Measurements from ENCODE around the gene TRA2A. TPM values are rescaled to one million over a fixed set of nuclear protein-coding genes. Genes with fewer than 3 reads are reported as not detected.
A peak's percentile ranks its signal among the peaks of the same experiment; 100 is the strongest.

TRA2A gene
- total RNA-seq, 4 donors from 2014 or later, result 12.6 to 50.0 (median 27.1) TPM

DNA sequence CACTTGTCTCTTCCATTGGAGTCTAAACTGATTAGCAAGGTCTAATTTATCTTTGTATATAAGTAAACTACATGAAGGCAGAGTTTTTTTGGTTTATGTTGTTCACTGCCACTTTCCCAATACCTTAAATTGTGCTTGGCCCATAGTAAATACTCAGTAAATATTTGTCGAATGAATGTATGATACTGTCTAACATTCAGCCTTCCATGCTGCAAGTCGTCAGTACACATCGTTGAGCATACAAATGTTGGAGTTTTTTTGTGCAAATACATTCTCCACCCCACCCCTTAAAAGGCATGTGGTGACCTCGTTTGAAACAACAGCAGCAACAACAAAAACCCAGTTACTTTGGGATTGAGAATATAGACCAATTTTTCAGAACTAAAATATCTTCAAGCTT is 44.1 kb downstream of the TRA2A start:
- no peak for ATAC-seq
- no peaks in the 10 kb centered on the region for H3K27me3 ChIP-seq
- H3K9me3 ChIP-seq, result no peaks in the 10 kb centered on the region
- H3K4me1 ChIP-seq, result peaks cover 0 to 6% (median 0%) of the 10 kb centered on the region in 3 donors
- TF ChIP-seq POLR2AphosphoS5 (IDR thresholded peaks at IDR 0.05), result no peak
- TF ChIP-seq, protein P1, sequence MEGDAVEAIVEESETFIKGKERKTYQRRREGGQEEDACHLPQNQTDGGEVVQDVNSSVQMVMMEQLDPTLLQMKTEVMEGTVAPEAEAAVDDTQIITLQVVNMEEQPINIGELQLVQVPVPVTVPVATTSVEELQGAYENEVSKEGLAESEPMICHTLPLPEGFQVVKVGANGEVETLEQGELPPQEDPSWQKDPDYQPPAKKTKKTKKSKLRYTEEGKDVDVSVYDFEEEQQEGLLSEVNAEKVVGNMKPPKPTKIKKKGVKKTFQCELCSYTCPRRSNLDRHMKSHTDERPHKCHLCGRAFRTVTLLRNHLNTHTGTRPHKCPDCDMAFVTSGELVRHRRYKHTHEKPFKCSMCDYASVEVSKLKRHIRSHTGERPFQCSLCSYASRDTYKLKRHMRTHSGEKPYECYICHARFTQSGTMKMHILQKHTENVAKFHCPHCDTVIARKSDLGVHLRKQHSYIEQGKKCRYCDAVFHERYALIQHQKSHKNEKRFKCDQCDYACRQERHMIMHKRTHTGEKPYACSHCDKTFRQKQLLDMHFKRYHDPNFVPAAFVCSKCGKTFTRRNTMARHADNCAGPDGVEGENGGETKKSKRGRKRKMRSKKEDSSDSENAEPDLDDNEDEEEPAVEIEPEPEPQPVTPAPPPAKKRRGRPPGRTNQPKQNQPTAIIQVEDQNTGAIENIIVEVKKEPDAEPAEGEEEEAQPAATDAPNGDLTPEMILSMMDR (IDR thresholded peaks at IDR 0.05), result no peak
- H3K4me3 ChIP-seq, result no peak overlapping the region
- WGBS, 2 donors (ENCODE audit: low coverage in 1 of 2), result 51 to 58% methylated on average over 4 of the region's 4 CpGs
- no peak overlapping the region for H3K27ac ChIP-seq
- H3K36me3 ChIP-seq, result peaks cover 0 to 3% of the 10 kb centered on the region in 2 donors

DNA sequence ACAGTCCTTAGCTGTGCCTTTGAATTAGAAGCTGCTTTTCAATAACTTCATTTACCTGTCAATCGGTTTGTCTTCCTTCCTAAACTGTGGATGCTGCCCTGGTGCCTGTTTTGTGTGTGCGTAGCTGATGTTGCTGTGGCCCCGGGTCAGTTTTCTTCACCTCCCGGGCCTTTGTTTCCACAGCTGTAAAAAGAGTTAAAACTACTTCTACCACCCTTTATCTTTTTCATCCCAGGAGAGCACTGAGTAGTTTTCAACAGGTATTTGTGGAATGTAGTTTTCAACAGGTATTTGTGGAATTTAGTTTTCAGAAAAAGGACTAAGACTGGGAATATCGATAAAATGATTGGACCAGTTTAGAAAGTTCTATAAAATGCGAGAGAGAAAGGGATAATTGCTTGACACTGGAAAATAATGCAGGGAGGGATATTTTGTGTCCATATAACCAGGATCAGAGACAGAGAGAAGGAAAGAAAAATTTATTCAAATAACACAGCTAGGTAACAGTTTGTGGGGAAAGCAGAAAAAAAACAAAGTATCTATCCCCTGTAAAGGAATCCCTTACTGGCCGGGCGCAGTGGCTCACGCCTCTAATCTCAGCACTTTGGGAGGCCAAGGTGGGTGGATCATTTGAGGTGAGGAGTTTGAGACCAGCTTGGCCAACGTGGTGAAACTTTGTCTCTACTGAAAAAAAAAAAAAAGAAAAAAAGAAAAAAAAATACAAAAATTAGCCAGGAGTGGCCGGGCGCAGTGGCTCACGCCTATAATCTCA is 45.6 kb downstream of the TRA2A start:
- Histone ChIP-seq H3K36me3 (peaks cover 0 to 3% of the 10 kb centered on the region in 2 donors), H3K4me1 (peaks cover 0 to 6% (median 0%) of the 10 kb centered on the region in 3 donors), H3K4me3 (no peak overlapping the region), H3K9me3 (no peaks in the 10 kb centered on the region), H3K27me3 (peaks cover 4% of the 10 kb centered on the region), H3K27ac (no peak overlapping the region)
- no peak for ATAC-seq
- WGBS, 2 donors (ENCODE audit: low coverage in 1 of 2), result 72 to 92% methylated on average over 6 to 13 of the region's 13 CpGs
- TF ChIP-seq POLR2A (IDR thresholded peaks at IDR 0.05) (no peak), EP300 (IDR thresholded peaks at IDR 0.05) (no peak), POLR2AphosphoS5 (IDR thresholded peaks at IDR 0.05) (no peak)
- TF ChIP-seq, protein P1 (IDR thresholded peaks at IDR 0.05), result no peak

DNA sequence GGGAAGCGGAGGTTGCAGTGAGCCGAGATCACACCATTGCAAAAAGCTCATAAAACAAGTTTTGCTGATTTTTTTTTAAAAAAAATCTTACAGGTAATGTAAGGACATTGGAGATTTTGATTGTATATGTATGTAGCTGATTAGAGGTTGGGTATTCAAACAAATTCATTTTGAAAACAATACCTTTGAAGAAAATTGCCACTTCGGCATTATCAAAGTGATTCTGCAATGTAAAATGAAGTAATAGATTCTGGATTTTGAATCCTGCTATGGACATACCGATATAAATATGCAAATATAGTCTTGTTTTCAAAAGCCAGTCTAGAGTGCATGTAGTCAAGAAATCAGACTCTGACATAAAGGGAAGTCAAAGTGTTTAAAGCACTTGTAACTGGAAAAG is 49.1 kb downstream of the TRA2A start:
- Histone ChIP-seq H3K9me3 (no peaks in the 10 kb centered on the region), H3K4me3 (no peak overlapping the region), H3K27ac (no peak overlapping the region), H3K4me1 (no peaks in the 10 kb centered on the region), H3K36me3 (no peaks in the 10 kb centered on the region), H3K27me3 (peaks cover 38% of the 10 kb centered on the region)
- TF ChIP-seq POLR2AphosphoS5 (IDR thresholded peaks at IDR 0.05) (no peak), EP300 (IDR thresholded peaks at IDR 0.05) (no peak), POLR2A (IDR thresholded peaks at IDR 0.05) (no peak)
- TF ChIP-seq, protein P1 (IDR thresholded peaks at IDR 0.05), result no peak
- WGBS, 2 donors (ENCODE audit: low coverage in 1 of 2), result 91 to 100% methylated on average over 4 of the region's 4 CpGs
- no peak for ATAC-seq

DNA sequence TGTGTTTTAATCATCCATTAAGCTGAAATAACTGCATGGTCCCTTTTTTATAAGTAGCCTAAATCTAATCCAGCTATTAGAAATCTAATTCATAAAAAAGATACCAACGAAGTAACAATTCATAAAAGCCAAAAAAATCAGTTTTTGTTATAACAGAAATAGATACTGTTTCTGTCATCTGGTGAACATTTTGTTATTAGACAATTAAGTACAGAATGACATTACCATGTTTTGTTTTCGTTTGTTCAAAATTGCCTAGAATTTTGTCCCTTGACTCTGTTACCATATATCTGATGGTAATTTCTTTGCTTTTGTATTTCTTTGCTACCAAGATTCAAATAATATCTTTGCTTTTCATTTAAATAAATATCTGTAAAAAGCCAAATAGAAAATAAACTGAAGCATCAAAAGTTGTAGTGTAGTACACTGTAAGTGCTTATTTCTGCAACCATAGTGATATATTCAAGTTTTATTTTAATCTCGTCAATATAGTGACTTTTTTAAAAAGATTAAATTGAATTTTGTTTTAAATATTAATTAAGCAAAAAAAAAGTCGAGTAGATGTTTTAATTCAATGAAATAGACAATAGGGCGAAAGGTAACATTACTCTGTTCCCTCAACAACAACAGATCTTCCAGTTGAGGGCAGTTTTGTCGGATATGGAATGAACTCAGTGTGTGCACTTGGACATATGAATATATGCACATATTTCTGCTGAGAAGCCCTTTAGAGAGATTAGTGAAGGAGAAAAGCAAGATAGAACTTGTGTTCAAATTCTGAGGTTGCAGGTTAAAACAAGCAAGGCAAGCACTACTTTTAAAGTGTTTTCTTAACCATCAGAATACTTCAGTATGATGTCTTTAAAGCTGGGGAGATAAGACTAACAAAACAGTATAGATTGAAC is 53.6 kb downstream of the TRA2A start:
- H3K27me3 ChIP-seq, result peaks cover 83% of the 10 kb centered on the region
- 83 to 91% methylated on average over 6 of the region's 6 CpGs for WGBS, 2 donors (ENCODE audit: low coverage in 1 of 2)
- peaks cover 0 to 4% (median 0%) of the 10 kb centered on the region in 3 donors for H3K9me3 ChIP-seq
- H3K4me3 ChIP-seq, result no peak overlapping the region
- no peak for ATAC-seq
- peaks cover 0 to 15% (median 9%) of the 10 kb centered on the region in 3 donors for H3K4me1 ChIP-seq
- H3K27ac ChIP-seq, result no peak overlapping the region
- TF ChIP-seq EP300 (IDR thresholded peaks at IDR 0.05) (no peak), POLR2AphosphoS5 (IDR thresholded peaks at IDR 0.05) (peak; percentile 47), POLR2A (IDR thresholded peaks at IDR 0.05) (no peak)
- TF ChIP-seq, protein P1 (IDR thresholded peaks at IDR 0.05), result no peak
- no peaks in the 10 kb centered on the region for H3K36me3 ChIP-seq

Measured in gastroesophageal sphincter (tissue), 4 donors.